IPS-11a (cell line): ENCODE data around the gene HSPA4.
"Not testable (repeated sequence)": the region's sequence is repeated elsewhere in the genome, so short reads cannot be mapped to it uniquely, and the experiment has no call there.

ENCODE experiments used
- H3K4me3 ChIP-seq: one replicate; pipeline ENCODE4 v1.5.1; 2013; ENCODE audit warnings: low read depth, low read length, control low read depth

HSPA4 gene

GRCh38 chr5:133051542-133052316 is at the start of gene HSPA4:
HSPA4 (plus strand) TSS chr5:133052013; CDS start chr5:133052251, 238 bp downstream.
- H3K4me3 ChIP-seq: peak within 1 kb of the TSS; percentile 97

DNA sequence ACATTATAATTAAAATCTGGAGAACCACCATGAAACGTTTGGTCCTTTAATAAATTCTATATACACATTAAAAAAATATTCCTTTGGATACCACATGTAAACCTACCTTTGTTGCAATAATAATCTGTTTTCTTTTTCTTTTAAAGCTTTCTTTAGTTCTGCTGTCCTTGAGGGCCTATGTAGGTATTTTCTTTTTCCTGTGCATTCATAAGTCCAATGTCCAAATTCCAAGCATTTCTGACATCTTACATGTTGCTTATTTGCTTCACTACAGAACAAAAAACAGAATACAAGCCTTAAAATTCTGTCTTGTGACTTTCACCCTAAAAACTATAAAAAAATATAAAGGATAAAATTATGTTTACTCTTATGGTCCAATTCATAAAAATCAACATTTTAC is 45.2 kb upstream of the HSPA4 start:
- no peak overlapping the region for H3K4me3 ChIP-seq

GRCh38 chr5:133008455-133008854 is 43.4 kb upstream of the HSPA4 start:
- H3K4me3 ChIP-seq: not testable (repeated sequence)

GRCh38 chr5:133015466-133015865 is 36.3 kb upstream of the HSPA4 start:
- H3K4me3 ChIP-seq: no peak overlapping the region

- no peak overlapping the region for H3K4me3 ChIP-seq
Measured at GRCh38 chr5:133017964-133018363, 33.8 kb upstream of the HSPA4 start.

- H3K4me3 ChIP-seq: not testable (repeated sequence)
Measured at GRCh38 chr5:133019471-133019870, 32.3 kb upstream of the HSPA4 start.

DNA sequence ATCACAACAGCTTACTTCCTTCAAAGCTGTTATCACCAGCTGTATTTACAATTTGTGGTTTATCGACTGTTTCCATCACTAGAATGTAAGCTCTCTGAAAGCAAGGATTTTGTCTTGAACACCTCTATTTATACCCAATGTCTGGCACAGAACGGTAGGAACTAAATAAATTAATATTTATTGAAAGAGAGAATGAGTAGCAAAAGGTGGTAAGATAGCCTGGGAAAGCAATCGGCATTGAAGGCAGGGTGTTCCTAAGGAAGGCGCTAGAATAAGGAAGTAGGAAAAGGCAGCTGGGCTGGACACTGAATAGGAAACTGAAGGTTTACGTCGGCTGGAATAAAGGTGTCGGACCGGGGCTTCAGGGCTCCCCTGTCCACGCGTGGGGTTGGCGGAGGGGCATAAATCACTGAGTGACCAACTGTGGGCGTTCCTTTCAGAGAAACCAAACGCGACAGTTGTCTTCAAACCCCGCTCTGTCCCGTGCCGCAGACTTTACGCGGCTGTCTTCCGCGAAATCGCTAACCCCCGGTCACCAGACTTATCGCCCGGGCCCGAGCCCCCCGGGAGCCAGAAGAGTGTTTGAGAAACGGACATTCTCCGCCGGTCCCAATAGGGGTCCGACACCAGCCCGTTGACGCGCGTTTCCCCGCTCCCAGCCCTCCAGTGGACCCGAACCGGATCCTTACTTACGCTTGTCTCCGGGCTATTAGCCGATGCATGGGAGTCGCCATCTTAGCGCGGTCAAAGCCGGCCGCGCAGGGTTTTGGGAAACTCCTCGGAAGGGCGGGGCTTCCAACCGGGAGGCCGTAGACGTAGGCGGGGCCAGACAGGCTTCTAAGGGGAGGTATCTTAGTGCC is 25.8 kb upstream of the HSPA4 start, which contains the start of gene ZCCHC10:
ZCCHC10 (minus strand) TSS at position 746 of the 860 bp plus-strand sequence; CDS start at position 734, 12 bp downstream.
- H3K4me3 ChIP-seq: peak within 1 kb of the TSS; percentile 92

DNA sequence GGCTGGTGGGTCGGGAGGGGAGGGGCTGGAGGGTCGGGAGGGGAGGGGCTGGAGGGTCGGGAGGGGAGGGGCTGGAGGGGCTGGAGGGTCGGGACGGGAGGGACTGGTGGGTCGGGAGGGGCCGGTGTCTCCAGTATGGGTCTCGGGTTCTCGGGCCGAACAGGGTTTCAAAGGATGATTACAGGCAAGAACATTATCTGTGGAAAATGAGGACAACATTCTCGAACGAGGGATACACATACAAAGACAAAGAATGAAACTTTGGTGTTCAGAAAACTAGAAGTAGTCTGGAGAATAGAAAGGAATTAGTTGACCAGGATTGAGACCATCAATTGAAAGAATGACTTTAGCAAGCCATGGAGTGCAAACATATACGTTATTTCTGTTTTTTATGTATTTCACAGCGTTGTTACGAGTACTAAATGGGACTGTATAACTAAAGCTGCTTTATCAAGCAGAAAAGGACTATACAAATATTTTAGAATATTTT is 25.1 kb upstream of the HSPA4 start:
- H3K4me3 ChIP-seq: peak overlapping the region; percentile 39

- H3K4me3 ChIP-seq: no peak overlapping the region
Measured at GRCh38 chr5:133029416-133029815, 22.4 kb upstream of the HSPA4 start.

DNA sequence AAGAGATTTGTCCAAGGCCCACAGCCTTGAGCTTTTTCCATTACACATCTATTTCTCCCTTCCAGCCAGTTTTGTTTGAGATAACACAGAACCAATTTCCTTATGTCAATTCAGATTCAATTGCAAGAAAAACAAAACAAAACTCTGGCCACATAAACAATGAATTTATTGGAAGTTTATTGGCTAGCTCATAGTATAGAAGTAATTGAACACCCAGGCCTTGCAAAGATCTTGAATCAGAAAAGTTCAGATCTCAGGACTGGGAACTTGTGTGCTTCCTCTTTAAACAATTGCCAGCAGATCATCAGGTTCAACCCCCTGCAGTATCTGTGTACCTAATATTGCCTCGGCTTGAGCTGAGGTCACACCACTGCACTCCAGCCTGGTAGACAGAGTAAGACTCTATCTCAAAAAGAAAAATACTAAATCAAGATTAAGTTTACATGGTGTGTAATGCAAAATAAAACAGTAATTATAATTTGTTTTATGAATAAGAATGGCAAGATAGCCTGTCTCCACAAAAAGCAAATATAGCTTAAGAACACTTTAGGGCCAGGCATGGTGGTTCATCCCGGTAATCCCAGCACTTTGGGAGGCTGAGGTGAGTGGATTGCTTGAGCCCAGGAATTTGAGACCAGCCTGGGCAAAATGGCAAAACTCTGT is 21.3 kb upstream of the HSPA4 start:
- H3K4me3 ChIP-seq: no peak overlapping the region

DNA sequence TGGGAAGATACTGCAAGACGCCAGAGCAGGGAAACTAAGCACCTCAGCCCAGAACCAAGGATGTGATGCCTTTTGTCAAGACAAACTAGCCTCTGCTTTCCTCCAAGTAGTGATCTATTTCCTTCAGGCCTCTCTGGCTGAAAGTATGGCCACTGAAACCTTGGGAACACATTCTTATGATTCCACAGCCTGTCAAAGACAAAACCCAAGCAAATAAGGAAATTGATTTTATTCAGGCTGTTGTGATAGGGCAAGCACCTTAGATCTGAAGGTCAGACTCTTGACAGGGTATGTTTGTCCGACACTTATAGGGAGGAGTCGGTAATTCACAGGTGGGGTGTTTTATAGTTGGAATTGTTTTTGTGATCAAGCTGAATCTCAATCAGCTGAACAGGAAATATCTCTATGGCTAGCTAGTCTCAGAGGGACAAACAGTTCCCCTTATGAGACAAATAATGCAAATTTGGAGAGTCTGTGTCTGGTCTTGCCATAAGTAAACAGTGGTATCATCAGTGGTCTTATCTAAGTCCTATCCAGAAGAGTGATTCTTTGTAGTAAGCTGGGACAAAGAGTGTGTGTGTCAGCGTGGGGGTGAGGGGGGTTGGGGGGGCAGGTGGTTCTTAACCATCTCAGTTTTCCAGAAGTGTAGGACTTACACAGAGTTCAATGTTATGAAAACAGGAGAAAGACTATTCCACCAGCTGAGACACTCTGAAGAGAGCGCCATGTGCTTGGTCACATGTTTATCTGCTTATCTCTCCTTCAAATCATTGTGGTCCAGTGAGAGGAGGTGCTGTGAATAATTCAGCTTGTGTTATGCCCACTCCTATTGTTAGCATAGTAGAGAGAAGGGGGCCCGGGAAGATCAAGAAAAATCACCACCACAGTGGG is 18.7 kb upstream of the HSPA4 start:
- H3K4me3 ChIP-seq: no peak overlapping the region

GRCh38 chr5:133034064-133034463 is 17.7 kb upstream of the HSPA4 start:
- no peak overlapping the region for H3K4me3 ChIP-seq

- H3K4me3 ChIP-seq: no peak overlapping the region
Measured at GRCh38 chr5:133035224-133035623, 16.6 kb upstream of the HSPA4 start.

- not testable (repeated sequence) for H3K4me3 ChIP-seq
Measured at GRCh38 chr5:133036677-133037076, 15.1 kb upstream of the HSPA4 start.

DNA sequence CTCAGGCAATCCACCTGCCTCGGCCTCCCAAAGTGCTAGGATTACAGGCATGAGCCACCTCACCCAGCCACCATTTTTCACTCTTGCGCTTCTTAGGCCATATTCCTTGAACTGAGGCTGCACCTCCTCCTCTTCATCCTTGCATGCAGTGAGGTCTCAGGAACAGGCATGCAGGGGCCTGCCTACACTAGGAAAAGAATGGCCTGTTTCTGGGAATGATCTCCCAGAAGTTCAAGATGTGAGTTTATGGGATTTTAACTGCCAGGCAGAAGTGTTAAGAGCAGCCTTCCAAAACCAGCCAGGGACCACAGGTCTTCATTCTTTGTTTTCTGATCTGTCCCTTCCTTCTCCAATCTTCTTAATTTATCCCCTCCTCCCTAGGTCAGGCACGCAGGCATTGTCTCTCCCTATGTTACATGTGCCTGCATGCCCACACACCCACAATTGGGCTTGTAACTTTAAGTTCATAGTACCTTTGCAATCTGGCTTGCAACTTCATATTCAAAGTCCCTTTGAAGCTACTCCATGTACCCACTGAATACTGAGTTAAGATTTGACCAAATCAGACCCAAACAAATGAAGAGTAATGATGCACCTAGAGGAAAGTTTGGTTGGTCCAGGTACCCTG is 10.5 kb upstream of the HSPA4 start:
- no peak overlapping the region for H3K4me3 ChIP-seq

GRCh38 chr5:133041910-133042309 is 9.9 kb upstream of the HSPA4 start:
- no peak overlapping the region for H3K4me3 ChIP-seq

DNA sequence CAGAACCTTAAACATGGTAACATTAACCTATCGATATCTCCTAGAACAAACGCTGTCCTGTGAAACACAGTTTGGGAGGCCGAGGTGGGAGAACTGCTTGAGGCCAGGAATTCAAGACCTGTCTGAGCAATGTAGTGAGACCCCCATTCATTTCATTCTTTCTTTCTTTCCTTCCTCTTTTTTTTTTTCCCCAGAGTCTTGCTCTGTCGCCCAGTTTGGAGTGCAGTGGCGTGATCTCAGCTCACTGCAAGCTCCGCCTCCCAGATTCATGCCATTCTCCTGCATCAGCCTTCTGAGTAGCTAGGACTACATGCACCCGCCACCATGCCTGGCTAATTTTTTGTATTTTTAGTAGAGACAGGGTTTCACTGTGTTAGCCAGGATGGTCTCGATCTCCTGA is 5.3 kb upstream of the HSPA4 start:
- not testable (repeated sequence) for H3K4me3 ChIP-seq

DNA sequence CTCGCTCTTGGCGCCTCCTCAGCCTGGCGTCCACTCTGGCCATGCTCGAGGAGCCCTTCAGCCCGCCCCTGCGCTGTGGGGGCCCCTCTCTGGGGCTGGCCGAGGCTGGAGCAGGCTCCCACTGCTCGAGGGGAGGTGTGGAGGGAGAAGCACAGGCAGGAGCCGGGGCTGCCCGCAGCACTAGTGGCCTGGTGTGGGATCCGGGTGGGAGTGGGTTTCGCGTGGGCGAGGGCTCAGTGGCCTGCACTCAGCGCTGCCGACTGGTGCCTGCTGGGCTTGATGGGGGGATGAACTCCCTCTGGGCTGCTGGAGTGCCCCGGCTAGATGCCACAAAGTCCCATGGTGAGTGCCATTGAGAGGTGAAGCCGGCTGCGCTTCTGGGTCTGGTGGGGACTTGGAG is 4.4 kb upstream of the HSPA4 start:
- no peak overlapping the region for H3K4me3 ChIP-seq

DNA sequence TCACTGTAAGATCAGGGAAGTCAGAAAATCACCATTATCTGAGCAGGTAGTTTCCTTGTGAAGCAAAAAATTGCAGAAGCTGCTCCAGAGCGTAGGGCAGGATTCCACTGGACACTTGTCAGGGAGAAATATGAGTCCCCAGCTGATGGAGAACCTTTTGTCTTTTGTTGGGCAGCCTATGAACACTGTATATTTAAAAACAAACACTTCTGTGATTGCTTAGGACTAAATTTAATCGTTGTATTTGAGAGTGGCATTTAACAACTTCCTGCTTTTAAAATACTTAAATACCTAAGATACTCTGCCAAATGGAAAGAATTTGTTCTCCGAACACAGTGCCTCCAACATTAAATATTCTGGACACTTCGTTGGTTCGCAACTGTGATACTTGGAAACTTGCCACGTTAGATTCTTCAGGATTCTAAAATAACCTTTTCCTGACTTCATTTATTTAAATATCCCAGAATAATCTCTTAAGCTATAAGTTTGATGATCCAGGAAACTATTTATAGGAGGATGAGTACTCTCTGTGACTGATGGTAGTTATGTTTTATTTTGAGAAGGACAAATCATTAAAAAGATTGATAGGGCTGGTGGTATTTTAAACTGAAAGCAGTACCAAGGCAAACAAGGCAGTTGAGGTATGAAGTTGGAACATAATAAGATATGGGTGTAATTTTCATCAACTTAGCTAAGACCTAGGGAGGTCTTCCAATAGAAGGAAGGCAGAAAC is 2.7 kb upstream of the HSPA4 start:
- H3K4me3 ChIP-seq: no peak overlapping the region
